Activated T-helper 9 cell treated with anti-CD3 and anti-CD28 coated beads, Interleukin-2, amount 50 U/mL, for 16 hours (primary cell): Measurements from ENCODE around the gene GNGT1.

Experiments
- DNase-seq: peaks from one replicate; pipeline ENCODE4 v3.0.0-alpha.2; 2020; ENCODE audit warnings: low read depth

The GNGT1 gene

GRCh38 chr7:93943816-93944540, 37.6 kb downstream of the GNGT1 start:
- no peak for DNase-seq

GRCh38 chr7:93944673-93945072, 38.3 kb downstream of the GNGT1 start:
- no peak for DNase-seq

DNA sequence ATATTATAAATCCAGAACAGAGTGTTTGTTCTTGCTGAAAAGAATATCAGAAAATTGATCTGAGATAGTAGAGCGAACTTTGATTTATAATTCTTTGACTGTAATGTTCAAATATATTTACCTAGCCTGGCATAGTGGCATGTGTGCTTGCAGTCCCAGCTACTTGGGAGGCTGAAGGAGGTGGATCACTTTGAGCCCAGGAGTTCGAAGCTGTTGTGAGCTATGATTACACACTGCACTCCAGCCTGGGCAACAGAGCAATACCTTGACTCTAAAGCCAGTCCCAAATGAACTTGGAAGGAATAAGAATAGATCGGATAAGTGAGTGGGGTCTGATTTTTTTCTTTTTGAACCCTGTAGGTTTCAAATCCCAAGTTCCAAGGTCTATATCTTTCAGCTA, 38.7 kb downstream of the GNGT1 start:
- no peak for DNase-seq

- DNase-seq, result no peak
Measured at GRCh38 chr7:93945756-93946535, 39.6 kb downstream of the GNGT1 start.

- no peak for DNase-seq
Measured at GRCh38 chr7:93948106-93948505, 41.7 kb downstream of the GNGT1 start.

DNA sequence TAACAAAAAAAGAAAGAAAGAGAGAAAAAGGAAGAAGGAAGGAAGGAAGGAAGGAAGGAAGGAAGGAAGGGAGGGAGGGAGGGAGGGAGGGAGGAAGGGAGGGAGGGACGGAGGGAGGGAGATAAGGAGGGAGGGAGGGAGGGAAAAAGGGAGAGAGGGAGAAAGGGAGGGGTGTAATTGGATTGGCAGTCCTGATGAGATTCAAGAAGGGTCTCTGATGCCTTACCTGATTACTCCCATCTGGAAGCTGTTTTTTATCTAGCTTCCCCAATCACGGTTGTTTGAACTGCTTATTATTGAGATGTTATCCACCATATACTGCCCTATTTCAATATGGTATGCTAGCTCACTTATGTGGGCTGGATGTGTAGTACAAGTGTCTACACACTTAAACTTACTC, 42.5 kb downstream of the GNGT1 start:
- DNase-seq, result no peak

DNA sequence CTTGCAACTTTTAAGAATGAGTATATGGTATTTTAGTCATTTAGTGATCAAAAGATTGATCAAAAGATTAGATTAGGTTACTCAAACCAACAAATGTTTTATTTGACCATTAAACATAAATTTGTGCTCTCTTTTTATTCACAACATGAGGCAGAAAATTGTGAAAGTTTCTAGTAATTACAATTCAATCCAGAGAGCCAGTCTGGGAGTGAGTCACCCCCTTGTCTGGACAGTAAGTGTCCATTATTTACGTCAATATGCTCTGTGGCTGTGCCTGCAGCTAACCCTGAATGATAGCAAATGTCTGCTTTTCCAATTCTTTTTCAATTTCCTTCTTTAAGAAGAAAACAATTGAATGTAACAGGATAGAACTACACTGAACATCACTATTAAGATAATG, 43.1 kb downstream of the GNGT1 start:
- no peak for DNase-seq

DNA sequence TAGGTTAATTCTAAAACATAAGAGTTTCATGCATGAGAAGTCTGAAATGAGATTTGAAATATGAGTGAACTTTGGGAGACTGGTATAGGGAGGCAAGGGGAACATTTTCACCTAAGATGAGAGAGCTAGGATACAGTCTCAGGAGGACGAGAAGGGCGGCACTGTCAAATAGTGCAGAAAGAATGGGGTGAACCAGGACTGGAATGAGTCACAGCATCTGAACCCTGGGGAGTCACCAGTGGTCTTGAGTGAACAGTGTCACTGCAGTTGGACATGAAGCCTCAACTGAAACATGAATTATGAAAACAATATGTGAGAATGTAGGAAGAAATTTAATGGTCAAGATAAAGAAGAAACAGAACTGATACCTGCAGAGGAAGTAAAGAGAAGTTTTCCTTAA, 48.9 kb downstream of the GNGT1 start:
- DNase-seq, result no peak

GRCh38 chr7:93957767-93958166, 51.4 kb downstream of the GNGT1 start:
- no peak for DNase-seq

GRCh38 chr7:93958216-93958615, 51.8 kb downstream of the GNGT1 start:
- no peak for DNase-seq

DNA sequence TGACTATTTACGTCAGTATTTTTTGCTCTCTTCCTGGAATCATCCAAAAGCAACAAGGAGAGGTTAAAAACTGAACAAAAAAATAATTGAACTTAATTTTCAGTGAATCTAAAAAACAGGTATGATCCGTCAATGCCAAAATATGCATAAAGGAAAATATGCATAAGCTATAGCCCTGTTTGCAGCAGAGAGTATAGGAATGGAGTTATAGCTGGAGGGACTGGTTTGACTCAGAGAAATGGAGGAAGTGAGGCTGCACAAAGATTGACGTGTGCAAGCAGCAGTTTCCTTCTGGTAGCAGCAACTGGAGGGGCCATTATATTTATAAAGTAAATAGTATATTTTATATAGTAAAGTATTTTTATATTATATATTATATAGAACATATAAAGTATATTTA, 52.3 kb downstream of the GNGT1 start:
- no peak for DNase-seq
